ENCODE results near the gene SLC10A4.
"Not testable (repeated sequence)": the region's sequence is repeated elsewhere in the genome, so short reads cannot be mapped to it uniquely, and the experiment has no call there.

The SLC10A4 gene

GRCh38 chr4:48450740-48451139 is 32.4 kb upstream of the SLC10A4 start:
- no peaks in the 10 kb centered on the region for H3K79me2 ChIP-seq (ENCODE audit: low read length)
- no peak overlapping the region for H3K4me3 ChIP-seq (ENCODE audit: low read length)
- H3K27me3 ChIP-seq (replicated peaks; ENCODE audit: insufficient read depth, low read length), result no peaks in the 10 kb centered on the region
- H3K4me1 ChIP-seq (ENCODE audit: low read length), result no peaks in the 10 kb centered on the region
- no peaks in the 10 kb centered on the region for H3F3A ChIP-seq (ENCODE audit: insufficient read depth, low read length)
- no peak overlapping the region for H3K9ac ChIP-seq (ENCODE audit: low read length)
- no peaks in the 10 kb centered on the region for H4K20me1 ChIP-seq (ENCODE audit: insufficient read depth, low read length)
- H2AFZ ChIP-seq (ENCODE audit: low read length), result no peak overlapping the region
- DNase-seq, result no peak
- no peak for TF ChIP-seq EZH2phosphoT487 (IDR thresholded peaks at IDR 0.05; ENCODE audit: low read length)
- no peaks in the 10 kb centered on the region for H3K9me2 ChIP-seq (replicated peaks; ENCODE audit: insufficient read depth, low read length)
- no peaks in the 10 kb centered on the region for H3K36me3 ChIP-seq (replicated peaks; ENCODE audit: insufficient read depth, low read length)
- H3K27ac ChIP-seq (ENCODE audit: low read length), result no peak overlapping the region
- no peak overlapping the region for H3K4me2 ChIP-seq (ENCODE audit: low read depth, low read length)
- no peaks in the 10 kb centered on the region for H3K9me3 ChIP-seq (replicated peaks; ENCODE audit: insufficient read depth, low read length)

- H3K9ac ChIP-seq (ENCODE audit: low read length); H3F3A ChIP-seq (ENCODE audit: insufficient read depth, low read length); H3K36me3 ChIP-seq (replicated peaks; ENCODE audit: insufficient read depth, low read length); H3K4me1 ChIP-seq (ENCODE audit: low read length); H3K4me2 ChIP-seq (ENCODE audit: low read depth, low read length); H3K27me3 ChIP-seq (replicated peaks; ENCODE audit: insufficient read depth, low read length); H3K9me3 ChIP-seq (replicated peaks; ENCODE audit: insufficient read depth, low read length); H3K9me2 ChIP-seq (replicated peaks; ENCODE audit: insufficient read depth, low read length); H3K79me2 ChIP-seq (ENCODE audit: low read length); H4K20me1 ChIP-seq (ENCODE audit: insufficient read depth, low read length); H3K4me3 ChIP-seq (ENCODE audit: low read length); H3K27ac ChIP-seq (ENCODE audit: low read length); DNase-seq; H2AFZ ChIP-seq (ENCODE audit: low read length): not testable (repeated sequence)
Measured at GRCh38 chr4:48451656-48452055, 31.5 kb upstream of the SLC10A4 start.

GRCh38 chr4:48454591-48454990 is 28.6 kb upstream of the SLC10A4 start:
- Histone ChIP-seq H3K4me1 (ENCODE audit: low read length) (no peaks in the 10 kb centered on the region), H3F3A (ENCODE audit: insufficient read depth, low read length) (no peaks in the 10 kb centered on the region), H3K27me3 (replicated peaks; ENCODE audit: insufficient read depth, low read length) (no peaks in the 10 kb centered on the region), H2AFZ (ENCODE audit: low read length) (no peak overlapping the region), H4K20me1 (ENCODE audit: insufficient read depth, low read length) (no peaks in the 10 kb centered on the region), H3K79me2 (ENCODE audit: low read length) (no peaks in the 10 kb centered on the region), H3K4me2 (ENCODE audit: low read depth, low read length) (no peak overlapping the region), H3K9ac (ENCODE audit: low read length) (no peak overlapping the region), H3K36me3 (replicated peaks; ENCODE audit: insufficient read depth, low read length) (no peaks in the 10 kb centered on the region), H3K4me3 (ENCODE audit: low read length) (no peak overlapping the region), H3K9me3 (replicated peaks; ENCODE audit: insufficient read depth, low read length) (no peaks in the 10 kb centered on the region), H3K27ac (ENCODE audit: low read length) (no peak overlapping the region), H3K9me2 (replicated peaks; ENCODE audit: insufficient read depth, low read length) (no peaks in the 10 kb centered on the region)
- no peak for DNase-seq
- TF ChIP-seq EZH2phosphoT487 (IDR thresholded peaks at IDR 0.05; ENCODE audit: low read length), result no peak
- no peak for TF ChIP-seq CTCF (IDR thresholded peaks at IDR 0.05; ENCODE audit: low read length)
- no peak for TF ChIP-seq EZH2 (optimal IDR thresholded peaks at IDR 0.05; ENCODE audit: low read depth, low read length)

- Histone ChIP-seq H3K36me3 (replicated peaks; ENCODE audit: insufficient read depth, low read length) (no peaks in the 10 kb centered on the region), H3K79me2 (ENCODE audit: low read length) (no peaks in the 10 kb centered on the region), H3K27me3 (replicated peaks; ENCODE audit: insufficient read depth, low read length) (no peaks in the 10 kb centered on the region), H4K20me1 (ENCODE audit: insufficient read depth, low read length) (no peaks in the 10 kb centered on the region), H3K9me2 (replicated peaks; ENCODE audit: insufficient read depth, low read length) (no peaks in the 10 kb centered on the region), H3K9me3 (replicated peaks; ENCODE audit: insufficient read depth, low read length) (no peaks in the 10 kb centered on the region), H3K4me1 (ENCODE audit: low read length) (no peaks in the 10 kb centered on the region), H3K27ac (ENCODE audit: low read length) (no peak overlapping the region), H2AFZ (ENCODE audit: low read length) (no peak overlapping the region), H3K4me2 (ENCODE audit: low read depth, low read length) (no peak overlapping the region), H3F3A (ENCODE audit: insufficient read depth, low read length) (no peaks in the 10 kb centered on the region), H3K9ac (ENCODE audit: low read length) (no peak overlapping the region), H3K4me3 (ENCODE audit: low read length) (no peak overlapping the region)
- TF ChIP-seq EZH2phosphoT487 (IDR thresholded peaks at IDR 0.05; ENCODE audit: low read length) (no peak), CTCF (IDR thresholded peaks at IDR 0.05; ENCODE audit: low read length) (no peak), EZH2 (optimal IDR thresholded peaks at IDR 0.05; ENCODE audit: low read depth, low read length) (no peak)
- no peak for DNase-seq
Measured at GRCh38 chr4:48461000-48461399, 22.1 kb upstream of the SLC10A4 start.
